ENCODE data around the gene MIER2. TPM values are rescaled to one million over a fixed set of nuclear protein-coding genes. Genes with fewer than 3 reads are reported as not detected.

Gene MIER2
- total RNA-seq, 1 donor from 2014 or later: 18.3 TPM

GRCh38 chr19:295687-296370, 48.8 kb downstream of the MIER2 start:
- intact Hi-C loops (cut with DNase I): no loop called here

GRCh38 chr19:294946-295686, 49.5 kb downstream of the MIER2 start:
- peak; percentile 80 for ATAC-seq (ENCODE audit: poor library complexity)
- peak; percentile 57 for DNase-seq
- intact Hi-C loops (cut with DNase I): no loop called here

More at GRCh38 chr19:295687-296370, 48.8 kb downstream of the MIER2 start:
- ATAC-seq (ENCODE audit: poor library complexity): no peak
- no peak for DNase-seq

- no peak for ATAC-seq (ENCODE audit: poor library complexity)
- no peak for DNase-seq
Measured at GRCh38 chr19:294341-294945, 50.2 kb downstream of the MIER2 start.

GRCh38 chr19:293436-294110, 51.0 kb downstream of the MIER2 start:
- intact Hi-C loops (cut with DNase I): no loop called here
- ATAC-seq (ENCODE audit: poor library complexity): no peak

More at GRCh38 chr19:294341-294945, 50.2 kb downstream of the MIER2 start:
- intact Hi-C loops (cut with DNase I): no loop called here

GRCh38 chr19:292951-293350, 51.6 kb downstream of the MIER2 start:
- DNase-seq: no peak
- intact Hi-C loops (cut with DNase I): no loop called here
- ATAC-seq (ENCODE audit: poor library complexity): no peak

More at GRCh38 chr19:293436-294110, 51.0 kb downstream of the MIER2 start:
- no peak for DNase-seq

- peak; percentile 27 for DNase-seq
- ATAC-seq (ENCODE audit: poor library complexity): no peak
Measured at GRCh38 chr19:292281-292884, 52.2 kb downstream of the MIER2 start.

GRCh38 chr19:291561-292280, 52.9 kb downstream of the MIER2 start:
- intact Hi-C loops (cut with DNase I): no loop called here
- peak; percentile 26 for DNase-seq
- no peak for ATAC-seq (ENCODE audit: poor library complexity)

More at GRCh38 chr19:292281-292884, 52.2 kb downstream of the MIER2 start:
- intact Hi-C loops (cut with DNase I): no loop called here

- no peak for DNase-seq
- intact Hi-C loops (cut with DNase I): no loop called here
- no peak for ATAC-seq (ENCODE audit: poor library complexity)
Measured at GRCh38 chr19:291006-291521, 53.5 kb downstream of the MIER2 start, which contains the start of gene PLPP2. PLPP2 (minus strand) TSS chr19:291403; CDS start chr19:291336, 67 bp downstream.

GRCh38 chr19:290372-291005, 54.1 kb downstream of the MIER2 start:
- ATAC-seq (ENCODE audit: poor library complexity) (no peak), DNase-seq (peak; percentile 36)
- intact Hi-C loops (cut with DNase I): no loop called here

- ATAC-seq (ENCODE audit: poor library complexity): no peak
- DNase-seq: peak; percentile 22
- intact Hi-C loops (cut with DNase I): no loop called here
Measured at GRCh38 chr19:289651-290371, 54.8 kb downstream of the MIER2 start.

GRCh38 chr19:288911-289310, 55.7 kb downstream of the MIER2 start:
- no peak for ATAC-seq (ENCODE audit: poor library complexity)
- intact Hi-C loops (cut with DNase I): no loop called here
- peak; percentile 35 for DNase-seq

- DNase-seq (no peak), ATAC-seq (ENCODE audit: poor library complexity) (no peak)
- intact Hi-C loops (cut with DNase I): no loop called here
Measured at GRCh38 chr19:287381-287871, 57.2 kb downstream of the MIER2 start.

GRCh38 chr19:283395-283794, 61.2 kb downstream of the MIER2 start:
- no peak for ATAC-seq (ENCODE audit: poor library complexity)
- no peak for DNase-seq
- intact Hi-C loops (cut with DNase I): no loop called here

- no peak for ATAC-seq (ENCODE audit: poor library complexity)
- intact Hi-C loops (cut with DNase I): no loop called here
- DNase-seq: no peak
Measured at GRCh38 chr19:282501-282900, 62.1 kb downstream of the MIER2 start.

GRCh38 chr19:281992-282391, 62.6 kb downstream of the MIER2 start:
- intact Hi-C loops (cut with DNase I): no loop called here
- ATAC-seq (ENCODE audit: poor library complexity) (no peak), DNase-seq (no peak)

- intact Hi-C loops (cut with DNase I): no loop called here
- no peak for ATAC-seq (ENCODE audit: poor library complexity)
- no peak for DNase-seq
Measured at GRCh38 chr19:281156-281853, 63.3 kb downstream of the MIER2 start.

All from Right ventricle myocardium superior (tissue), 1 donor.